HG02798 (cell line): Measurements from ENCODE around the gene ARNT2.

ENCODE experiments used
- ATAC-seq: cut with Tn5 transposase; IDR thresholded peaks from one replicate; pipeline ENCODE4 v1.9.1; 2021; ENCODE audit warnings: mild to moderate bottlenecking; ENCODE audit not compliant: unreplicated experiment, poor library complexity

Gene ARNT2

DNA sequence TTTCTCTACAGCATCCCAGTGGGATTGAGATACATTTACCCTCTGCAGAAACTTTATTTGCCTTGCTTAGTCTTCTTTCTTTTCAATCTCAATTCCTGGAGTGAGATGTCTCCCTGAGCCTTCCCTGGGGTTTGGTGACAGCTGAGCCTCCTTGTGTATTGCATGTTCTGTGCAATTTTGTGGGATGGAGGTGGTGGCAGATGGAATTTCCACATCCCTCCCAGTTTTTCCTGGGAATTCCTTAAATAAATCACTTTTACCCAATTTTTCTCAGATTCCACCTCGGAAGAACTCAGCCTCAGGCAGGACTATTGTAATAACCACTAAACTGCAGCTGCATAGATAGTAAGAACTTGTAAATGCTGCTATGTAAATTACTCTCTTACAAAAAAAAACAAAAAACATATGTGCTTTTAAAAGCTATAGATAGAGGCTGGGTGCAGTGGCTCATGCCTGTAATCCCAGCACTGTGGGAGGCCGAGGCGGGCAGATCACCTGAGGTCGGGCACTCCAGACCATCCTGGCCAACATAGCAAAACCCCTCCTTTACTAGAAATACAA, 202.4 kb downstream of the ARNT2 start:
- no peak for ATAC-seq

DNA sequence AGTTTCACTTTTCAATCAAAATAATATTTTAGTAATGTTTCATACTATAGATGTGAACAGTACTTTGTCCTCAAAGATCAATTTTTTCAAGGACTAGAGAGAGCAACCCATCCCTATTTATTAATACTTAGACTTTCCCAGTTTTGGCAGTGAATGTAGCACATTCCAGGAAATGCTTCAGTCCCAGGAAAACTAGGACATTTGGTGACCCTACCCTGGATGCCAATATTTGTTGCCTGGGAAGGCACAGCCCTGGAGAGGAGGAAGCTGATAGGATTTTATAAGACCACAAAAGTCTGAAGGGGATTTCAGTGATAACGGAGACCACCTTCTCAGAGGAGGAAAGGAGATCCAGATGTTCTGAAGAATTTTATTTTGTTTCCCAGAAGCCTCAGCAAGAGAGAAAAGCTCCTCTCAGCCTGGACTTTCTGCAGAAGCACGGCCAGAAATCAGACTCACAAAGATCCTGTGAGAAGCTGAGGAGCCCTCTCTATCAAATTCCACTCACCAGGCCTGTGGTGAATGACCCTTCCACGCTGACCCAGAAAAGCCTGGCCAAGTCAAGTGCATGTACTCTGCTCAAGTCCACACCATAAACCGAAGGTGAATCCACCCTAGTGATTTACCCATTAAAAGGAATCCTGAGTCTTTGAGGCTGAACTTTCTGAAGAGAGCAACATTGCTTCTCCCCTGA, 203.3 kb downstream of the ARNT2 start:
- ATAC-seq: no peak

DNA sequence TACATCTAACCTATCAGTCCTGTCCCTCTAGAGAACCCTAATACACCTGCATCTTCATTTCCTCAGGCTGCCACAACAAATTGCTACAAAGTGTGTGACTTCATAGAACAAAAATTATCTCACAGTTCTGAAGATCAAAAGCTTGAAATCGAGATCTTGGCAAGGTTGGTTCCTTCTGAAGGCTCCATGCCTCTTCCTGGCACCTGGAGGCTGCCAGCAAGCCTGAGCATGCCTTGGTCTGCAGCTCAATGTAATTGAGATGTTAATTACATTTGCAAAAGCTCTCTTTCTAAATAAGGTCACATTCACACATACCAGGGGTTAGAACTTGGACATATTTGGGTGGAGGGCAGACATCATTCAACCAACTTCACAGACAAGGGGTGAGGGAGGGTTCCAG, 204.5 kb downstream of the ARNT2 start:
- ATAC-seq: no peak

DNA sequence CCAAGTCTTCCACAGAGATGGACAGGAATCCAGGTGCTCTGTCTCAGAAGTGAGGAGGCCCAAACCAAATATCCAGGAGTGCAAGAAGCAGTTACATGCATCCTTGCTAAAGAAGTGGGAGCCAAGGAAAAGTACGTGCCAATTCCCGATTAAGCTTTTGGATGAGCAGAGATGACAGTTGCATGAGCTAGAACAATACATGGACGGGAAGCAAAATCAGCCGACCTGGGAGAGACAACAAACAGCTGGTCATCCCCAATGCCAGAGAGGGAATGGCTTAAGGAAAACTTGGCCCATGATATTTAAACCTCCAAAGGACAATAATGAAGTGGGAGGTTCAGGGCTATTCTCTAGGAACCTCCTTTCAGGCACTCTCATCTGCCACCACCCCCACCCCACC, 204.9 kb downstream of the ARNT2 start:
- no peak for ATAC-seq

DNA sequence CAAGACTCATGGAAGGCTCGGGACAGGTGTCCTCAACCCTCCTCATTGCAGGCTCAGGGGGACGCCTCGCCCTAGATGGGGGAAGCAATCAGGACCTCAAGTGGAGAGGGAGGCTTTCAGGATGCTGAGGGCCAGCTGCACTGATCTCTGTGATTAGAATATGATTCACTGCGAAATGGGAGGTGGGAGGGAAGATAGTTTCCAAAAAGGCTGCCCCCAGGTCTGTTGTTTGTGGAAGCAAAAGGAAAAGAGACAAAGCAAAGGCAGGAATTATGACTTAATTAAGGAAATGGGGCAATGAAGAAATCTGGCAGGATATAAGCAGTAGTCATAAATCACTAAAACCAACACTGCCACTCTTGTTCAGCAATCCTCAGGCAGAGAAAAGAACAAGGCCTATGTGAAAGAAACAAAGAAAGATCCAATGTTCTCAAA, 205.3 kb downstream of the ARNT2 start:
- no peak for ATAC-seq

DNA sequence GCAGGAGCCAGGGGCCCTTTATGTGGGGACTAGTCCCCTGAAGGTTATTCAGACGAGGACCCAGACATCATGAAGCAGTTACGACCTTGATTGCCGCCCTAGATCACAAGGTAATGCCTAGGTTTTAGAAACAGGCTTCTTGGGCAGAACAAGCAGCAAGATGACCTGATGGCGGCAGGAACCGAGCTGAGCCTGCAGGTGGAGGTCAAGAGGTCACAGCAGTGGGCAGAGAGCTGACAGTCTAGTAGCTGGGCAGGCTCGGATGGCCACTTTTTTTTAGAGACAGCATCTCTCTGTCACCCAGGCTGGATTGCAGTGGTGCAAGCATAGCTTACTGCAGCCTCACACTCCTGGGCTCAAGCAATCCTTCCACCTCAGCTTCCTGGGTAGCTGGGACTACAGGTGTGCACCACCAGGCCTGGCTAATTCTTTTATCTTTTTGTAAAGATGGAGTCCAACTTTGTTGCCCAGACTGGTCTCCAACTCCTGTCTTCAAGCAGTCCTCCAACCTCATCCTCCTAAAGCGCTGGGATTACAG, 207.4 kb downstream of the ARNT2 start:
- no peak for ATAC-seq

DNA sequence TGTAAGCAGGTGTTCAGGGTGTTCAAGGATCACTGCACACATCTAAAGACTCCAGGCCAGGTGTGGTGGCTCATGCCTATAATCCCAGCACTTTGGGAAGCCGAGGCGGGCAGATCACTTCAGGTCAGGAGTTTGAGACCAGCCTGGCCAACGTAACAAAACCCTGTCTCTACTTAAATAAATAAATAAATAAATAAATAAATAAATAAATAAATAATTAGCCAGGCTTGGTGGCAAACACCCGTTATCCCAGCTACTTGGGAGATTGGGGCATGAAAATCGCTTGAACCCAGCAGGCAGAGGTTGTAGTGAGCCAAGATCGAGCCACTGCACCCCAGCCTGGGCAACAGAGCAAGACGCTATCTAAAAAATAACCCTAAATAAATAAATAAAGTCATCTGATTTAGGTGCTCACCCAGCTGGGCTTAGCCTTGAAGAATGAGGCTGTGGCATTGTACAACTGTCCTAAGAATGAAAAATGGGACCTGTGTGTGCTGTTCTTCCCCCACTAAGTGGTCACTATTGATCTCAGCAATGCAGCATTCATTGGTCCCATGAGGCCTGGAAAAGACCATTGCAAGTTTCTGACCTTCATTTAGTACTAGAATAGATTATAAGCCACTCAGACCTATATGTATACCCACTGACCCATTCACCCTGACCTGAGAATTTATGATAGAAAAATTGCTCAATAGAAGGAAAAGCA, 208.1 kb downstream of the ARNT2 start:
- no peak for ATAC-seq

DNA sequence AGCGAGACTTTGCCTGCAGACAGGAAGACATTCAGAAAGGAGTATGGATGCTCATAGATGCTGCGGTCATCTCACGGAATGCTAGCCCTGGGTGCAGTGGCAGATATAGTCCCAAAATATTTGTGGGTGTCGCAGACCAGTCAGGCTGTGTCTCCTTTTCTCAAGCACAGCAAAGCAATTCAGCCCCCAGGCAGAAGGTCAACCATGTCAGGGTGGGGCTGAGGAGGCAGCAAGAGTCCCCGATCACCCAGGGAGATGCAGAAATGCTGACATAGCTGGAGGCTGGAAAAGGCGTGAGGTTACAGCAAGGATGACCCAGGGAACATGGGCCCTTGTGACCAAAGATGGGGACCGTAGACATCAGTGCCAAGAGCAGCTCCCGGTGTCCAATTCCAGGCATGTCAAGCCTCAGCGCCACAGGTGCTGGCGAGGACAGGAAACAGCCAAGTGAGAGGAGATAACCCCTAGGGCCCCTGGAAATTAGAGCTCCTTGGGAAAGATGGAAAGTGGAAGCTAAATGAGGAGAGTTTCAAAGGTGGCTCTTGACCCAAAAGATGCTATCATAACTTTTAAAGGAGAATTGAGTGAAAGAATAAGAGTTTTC, 209.7 kb downstream of the ARNT2 start:
- ATAC-seq: no peak

DNA sequence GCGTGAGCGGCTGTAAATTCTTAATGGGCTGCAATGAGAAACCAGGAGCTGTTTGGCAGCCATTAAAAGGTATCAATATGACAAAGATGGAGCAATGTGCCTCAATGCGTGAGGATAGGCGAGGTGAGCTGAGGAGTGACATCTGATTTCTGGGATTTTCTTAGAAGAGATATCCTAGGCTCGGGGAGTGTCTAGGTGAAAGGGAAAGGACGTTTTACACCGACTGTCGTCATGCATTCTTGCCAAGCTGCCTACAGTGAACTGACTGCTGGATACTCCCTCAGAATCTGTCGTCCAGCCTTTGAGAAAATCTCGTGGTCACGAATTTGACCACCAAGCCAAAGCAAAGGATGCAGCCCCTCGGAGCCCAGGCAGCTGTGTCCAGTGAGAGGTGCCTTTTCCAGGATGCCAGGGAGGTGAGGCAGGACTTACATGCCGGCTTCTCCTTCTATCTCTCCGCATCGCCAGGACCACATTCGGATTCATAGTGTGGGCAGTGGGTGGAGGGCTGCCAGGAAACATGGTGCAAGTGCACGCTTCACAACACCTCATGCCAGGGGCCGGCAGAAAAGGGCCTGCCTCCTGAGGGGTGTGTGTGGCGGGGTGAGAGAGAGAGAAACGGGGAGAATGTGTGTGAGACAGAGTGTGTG, 210.7 kb downstream of the ARNT2 start:
- ATAC-seq: no peak

DNA sequence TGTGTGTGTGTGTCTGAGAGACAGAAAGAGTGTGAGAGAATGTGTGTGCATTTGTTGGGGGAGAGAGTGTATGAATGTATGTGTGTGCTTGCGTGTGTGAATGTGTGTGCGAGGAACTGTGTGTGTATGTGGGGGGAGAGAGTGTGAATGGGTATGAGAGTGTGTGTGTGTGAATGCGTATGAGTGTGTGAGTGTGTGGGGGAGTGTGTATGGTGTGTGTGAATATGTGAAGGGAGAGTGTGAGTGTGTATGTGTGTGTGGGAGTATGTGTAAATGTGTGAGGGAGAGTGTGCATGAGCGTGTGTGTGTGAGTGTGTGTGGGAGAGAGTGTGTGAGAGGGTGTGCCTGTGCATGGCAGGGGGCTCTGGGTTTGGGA, 211.2 kb downstream of the ARNT2 start:
- no peak for ATAC-seq

DNA sequence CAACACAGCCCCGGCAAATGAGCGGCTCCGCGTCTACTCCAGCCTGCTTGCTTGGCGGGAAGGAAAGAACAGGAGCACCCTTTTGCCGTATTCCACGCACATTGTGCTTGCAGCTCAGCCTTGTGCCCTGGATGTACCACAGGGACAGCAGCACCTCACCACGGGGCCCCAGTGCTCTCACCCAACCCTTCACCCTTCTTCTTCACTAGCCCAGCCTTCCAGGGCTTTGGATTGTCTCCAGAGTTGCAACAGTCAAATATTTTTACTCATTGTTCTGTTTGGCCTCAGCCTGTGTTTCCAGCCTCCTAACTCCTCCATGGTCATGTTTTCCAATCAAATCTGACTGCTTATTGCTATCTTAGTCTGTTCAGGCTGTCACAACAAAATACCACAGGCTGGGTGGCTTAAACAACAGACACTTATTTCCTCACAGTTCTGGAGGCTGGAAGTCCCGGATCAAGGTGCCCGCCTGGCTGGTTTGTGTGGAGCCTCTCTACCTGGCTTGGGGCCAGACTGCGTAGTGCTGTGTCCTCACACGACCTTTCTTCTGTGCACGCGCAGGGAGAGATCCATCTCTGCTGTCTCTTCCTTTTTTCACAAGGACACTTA, 211.7 kb downstream of the ARNT2 start:
- no peak for ATAC-seq

DNA sequence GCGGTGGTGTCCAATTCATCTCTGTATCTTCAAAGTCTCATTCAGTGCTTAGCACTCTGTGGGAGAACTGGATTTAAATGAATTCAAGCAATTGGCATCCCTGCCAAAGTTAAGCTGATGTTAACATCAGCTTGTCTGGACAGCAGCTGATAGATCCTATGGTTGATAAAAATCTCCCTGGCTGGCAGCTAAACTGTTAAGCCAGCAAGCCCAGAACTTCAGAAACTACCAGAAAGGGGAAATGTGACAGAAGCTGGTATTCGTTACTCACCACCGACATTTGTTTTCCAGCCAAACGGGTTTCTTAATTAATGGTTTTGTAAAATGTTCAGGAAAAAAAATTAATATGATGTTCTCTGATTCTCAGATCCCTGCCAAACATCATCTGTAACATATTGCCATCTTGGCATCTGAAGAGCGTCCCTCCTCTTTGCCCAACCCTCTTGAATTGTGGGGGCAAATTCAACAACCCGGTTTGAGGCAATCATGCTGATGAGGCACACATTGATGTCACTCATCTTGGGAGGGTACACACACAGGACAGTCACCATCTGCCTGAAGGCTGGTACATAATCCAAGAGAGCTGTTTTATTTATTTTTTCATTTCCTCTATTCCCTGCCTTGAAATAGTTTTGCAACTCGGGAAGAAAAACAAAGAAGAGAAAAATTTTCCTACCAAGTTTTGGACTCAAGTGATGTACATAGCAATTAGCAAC, 214.7 kb downstream of the ARNT2 start:
- no peak for ATAC-seq

DNA sequence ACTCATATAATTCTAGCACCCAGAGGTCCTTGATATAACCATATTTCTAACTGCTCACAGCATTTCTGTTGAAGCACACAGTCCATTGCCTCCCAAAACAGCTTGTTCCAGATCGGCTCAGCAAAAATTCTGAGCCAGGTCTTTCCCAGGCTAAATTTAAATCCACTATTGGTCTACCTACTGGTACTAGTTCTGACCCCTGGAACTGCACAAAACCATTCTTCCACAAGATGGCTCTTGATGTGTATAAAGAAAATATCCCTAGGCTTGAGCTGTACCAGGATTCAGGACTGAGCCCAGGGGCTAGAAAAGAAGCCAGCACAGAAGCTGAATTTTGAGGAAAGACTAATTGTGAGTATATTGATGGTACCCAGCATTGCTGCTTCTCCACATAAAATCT, 215.5 kb downstream of the ARNT2 start:
- no peak for ATAC-seq

DNA sequence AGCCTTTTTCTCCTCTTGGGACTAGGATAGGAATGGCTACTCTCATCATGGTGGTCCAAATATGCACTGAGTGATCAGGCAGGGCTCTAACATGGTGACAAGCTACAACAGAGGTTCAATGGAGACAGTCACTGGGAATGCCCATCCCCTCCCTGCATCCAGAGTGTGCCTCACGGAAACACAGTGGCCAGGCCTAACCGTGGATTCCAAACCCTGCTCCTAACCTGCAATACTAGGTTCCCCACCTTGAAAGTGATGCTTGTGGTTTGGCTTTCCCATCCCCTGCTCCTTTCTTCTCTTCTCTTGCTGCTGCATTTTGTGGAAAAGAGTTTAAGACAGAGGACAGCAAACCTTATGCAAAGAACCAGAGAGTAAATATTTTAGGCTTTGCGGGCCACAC, 216.0 kb downstream of the ARNT2 start:
- ATAC-seq: no peak

DNA sequence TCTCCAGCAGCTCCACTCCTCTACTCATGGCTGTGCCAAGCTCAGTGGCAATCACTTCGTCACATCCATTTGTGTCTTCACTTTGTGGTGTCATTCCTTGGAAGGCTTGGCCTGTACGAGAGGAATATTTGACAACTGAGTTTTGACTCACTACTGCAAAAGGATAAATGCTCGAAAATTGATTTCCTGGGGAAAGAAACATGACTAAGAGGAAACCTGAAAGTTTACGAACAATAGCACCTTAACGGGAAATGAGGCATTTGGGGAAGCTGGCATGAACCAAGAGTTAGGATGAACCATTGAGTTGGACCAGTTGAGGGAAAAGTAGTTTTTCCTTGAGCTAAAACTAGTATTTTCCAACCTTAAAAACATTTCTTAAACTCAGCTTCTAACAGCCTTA, 216.7 kb downstream of the ARNT2 start:
- ATAC-seq: no peak

DNA sequence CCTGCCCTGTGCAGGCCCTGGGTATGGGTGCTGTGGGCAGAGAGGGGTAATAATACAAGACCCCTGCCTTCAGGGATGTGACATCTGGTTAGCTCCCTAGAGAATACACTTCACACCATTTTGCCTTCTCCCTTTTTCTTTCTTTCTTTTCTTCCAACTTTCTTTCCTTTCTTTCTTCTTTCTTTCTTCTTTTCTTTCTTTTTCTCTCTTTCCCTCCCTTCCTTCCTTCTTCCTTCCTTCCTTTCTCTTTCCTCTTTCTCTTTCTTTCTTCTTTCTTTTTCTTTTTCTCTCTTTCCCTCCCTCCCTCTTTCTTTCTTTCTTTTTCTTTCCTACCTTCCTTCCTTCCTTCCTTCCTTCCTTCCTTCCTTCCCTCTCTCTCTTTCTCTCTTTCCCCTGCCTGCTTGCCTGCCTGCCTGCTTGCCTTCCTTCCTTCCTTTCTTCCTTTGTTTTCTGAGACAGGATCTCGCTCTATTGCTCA, 222.5 kb downstream of the ARNT2 start:
- ATAC-seq: no peak

DNA sequence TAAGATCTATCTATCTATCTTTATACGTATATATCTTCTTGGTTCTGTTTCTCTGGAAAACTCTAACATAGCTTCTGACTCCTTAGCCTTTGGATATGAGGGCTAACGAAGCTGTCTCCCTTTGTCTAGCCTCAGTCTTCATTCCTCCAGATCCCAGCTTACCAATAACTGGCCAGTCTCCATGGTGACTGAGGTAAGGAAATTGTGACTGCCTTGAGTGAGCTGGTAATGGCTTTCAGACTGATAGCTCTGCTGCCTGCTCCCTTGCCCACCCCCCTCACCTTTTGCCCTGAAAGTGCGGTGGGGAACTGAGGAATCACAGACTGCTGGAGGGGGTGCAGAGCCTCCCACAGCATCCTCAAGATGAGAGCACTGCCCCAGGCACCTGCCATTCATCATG, 225.2 kb downstream of the ARNT2 start:
- no peak for ATAC-seq

DNA sequence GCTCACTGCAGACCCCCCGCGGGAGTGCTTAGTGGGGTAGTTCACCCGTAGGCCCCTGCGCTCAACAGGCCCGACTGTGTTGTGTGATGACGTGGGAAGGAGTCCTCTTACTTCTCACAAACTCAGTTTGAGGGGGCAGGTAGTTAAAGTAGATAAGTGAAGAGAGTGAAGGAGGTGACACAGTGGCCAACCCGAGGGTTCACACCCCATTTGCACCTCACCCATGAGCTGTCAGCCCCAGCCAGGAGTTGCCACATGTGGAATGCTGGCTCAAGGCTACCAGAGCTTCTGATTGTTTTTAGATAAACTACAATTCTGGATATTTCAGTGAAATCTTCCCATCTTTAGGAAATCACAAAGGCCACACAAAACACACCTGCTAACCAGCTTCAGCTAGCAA, 226.8 kb downstream of the ARNT2 start:
- ATAC-seq: no peak

DNA sequence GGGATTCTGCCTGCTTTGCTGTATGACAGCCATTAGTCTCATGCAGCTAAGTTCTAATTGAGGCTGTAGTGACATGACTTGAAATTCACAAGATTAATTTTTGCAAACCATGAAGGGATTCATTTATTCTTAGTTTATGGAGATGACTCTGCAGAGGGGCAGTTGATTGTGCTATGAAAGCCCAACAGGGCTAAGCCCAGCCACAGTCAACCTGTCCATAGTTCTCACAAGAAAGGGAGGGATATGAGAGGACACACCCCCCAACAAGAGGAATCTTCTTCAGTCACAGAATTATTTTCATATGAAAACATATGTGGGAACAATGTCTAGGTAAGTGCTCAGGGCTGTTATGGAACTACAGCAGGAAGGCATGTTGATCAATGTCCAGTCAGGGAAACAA, 229.0 kb downstream of the ARNT2 start:
- no peak for ATAC-seq

DNA sequence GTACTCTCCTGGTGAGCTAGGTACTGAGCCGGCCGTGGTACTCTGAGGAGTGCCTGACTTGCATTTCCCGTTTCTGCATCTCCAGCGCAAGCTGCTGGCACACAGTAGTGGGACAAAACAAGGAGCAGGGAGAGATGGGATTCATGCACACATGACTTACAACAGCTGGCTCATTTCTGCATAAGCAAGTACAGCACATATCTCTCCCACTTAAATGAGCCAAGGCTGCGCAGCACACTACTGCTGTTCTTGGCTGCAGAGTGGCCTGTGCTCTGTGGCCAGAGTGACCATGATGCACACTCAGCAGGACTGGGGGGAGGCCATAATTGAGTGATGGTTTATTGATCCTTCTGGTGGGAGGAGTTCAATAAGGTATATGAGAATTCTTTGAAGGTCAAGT, 231.8 kb downstream of the ARNT2 start:
- ATAC-seq: no peak
